ENCODE measurements around the gene NOS1AP.

The NOS1AP gene

GRCh38 chr1:162232034-162232711 lies 162.7 kb downstream of the NOS1AP start:
- Histone ChIP-seq H3K4me3 (ENCODE audit: low read length, poor library complexity, severe bottlenecking) (no peak overlapping the region), H4K20me1 (ENCODE audit: insufficient read depth, low read length, poor library complexity, severe bottlenecking) (no peaks in the 10 kb centered on the region), H3K9me2 (replicated peaks; ENCODE audit: low read depth, low read length) (no peaks in the 10 kb centered on the region), H3K36me3 (ENCODE audit: insufficient read depth, low read length) (no peaks in the 10 kb centered on the region), H3K4me2 (ENCODE audit: low read depth, low read length, poor library complexity, severe bottlenecking) (no peak overlapping the region), H3K27me3 (ENCODE audit: insufficient read depth, low read length, poor library complexity, severe bottlenecking) (no peaks in the 10 kb centered on the region), H3K9ac (ENCODE audit: low read depth, low read length, poor library complexity, severe bottlenecking) (no peak overlapping the region), H2AFZ (ENCODE audit: low read length) (no peak overlapping the region), H3K79me2 (ENCODE audit: insufficient read depth, low read length) (no peaks in the 10 kb centered on the region), H3K9me3 (ENCODE audit: insufficient read depth, low read depth, low read length) (no peaks in the 10 kb centered on the region), H3F3A (ENCODE audit: low read depth) (no peaks in the 10 kb centered on the region), H3K4me1 (ENCODE audit: insufficient read depth, low read length, poor library complexity, severe bottlenecking) (peaks cover 4% of the 10 kb centered on the region)
- TF ChIP-seq, protein P1, sequence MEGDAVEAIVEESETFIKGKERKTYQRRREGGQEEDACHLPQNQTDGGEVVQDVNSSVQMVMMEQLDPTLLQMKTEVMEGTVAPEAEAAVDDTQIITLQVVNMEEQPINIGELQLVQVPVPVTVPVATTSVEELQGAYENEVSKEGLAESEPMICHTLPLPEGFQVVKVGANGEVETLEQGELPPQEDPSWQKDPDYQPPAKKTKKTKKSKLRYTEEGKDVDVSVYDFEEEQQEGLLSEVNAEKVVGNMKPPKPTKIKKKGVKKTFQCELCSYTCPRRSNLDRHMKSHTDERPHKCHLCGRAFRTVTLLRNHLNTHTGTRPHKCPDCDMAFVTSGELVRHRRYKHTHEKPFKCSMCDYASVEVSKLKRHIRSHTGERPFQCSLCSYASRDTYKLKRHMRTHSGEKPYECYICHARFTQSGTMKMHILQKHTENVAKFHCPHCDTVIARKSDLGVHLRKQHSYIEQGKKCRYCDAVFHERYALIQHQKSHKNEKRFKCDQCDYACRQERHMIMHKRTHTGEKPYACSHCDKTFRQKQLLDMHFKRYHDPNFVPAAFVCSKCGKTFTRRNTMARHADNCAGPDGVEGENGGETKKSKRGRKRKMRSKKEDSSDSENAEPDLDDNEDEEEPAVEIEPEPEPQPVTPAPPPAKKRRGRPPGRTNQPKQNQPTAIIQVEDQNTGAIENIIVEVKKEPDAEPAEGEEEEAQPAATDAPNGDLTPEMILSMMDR (conservative IDR thresholded peaks at IDR 0.05; ENCODE audit: low read length): no peak
- TF ChIP-seq EZH2phosphoT487 (IDR thresholded peaks at IDR 0.05; ENCODE audit: borderline replicate concordance): no peak

DNA sequence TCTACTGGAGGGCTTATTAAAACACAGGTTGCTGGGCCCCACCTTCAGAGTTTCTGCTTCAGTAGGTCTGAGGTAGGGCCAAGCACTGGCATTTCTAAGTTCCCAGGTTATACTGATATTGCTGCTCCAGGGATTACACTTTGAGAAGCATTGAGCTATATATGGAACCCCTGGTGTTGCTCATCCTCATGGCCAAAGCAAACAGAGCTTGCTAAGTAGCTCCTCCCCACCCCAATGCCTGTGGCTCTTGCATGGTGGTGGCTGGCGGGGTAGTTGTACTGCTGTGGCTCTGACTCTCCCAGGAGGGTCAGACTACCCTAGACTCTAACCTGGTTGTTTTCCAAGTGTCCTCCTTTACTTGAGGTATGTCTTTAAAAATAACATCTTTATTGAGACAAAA lies 163.6 kb downstream of the NOS1AP start:
- peaks cover 4% of the 10 kb centered on the region for H3K4me1 ChIP-seq (ENCODE audit: insufficient read depth, low read length, poor library complexity, severe bottlenecking)
- TF ChIP-seq, protein P1 (conservative IDR thresholded peaks at IDR 0.05; ENCODE audit: low read length): no peak
- TF ChIP-seq EZH2phosphoT487 (IDR thresholded peaks at IDR 0.05; ENCODE audit: borderline replicate concordance): no peak
- H3K4me3 ChIP-seq (ENCODE audit: low read length, poor library complexity, severe bottlenecking): no peak overlapping the region
- H3K27me3 ChIP-seq (ENCODE audit: insufficient read depth, low read length, poor library complexity, severe bottlenecking): no peaks in the 10 kb centered on the region
- no peaks in the 10 kb centered on the region for H4K20me1 ChIP-seq (ENCODE audit: insufficient read depth, low read length, poor library complexity, severe bottlenecking)
- H3F3A ChIP-seq (ENCODE audit: low read depth): no peaks in the 10 kb centered on the region
- H2AFZ ChIP-seq (ENCODE audit: low read length): no peak overlapping the region
- H3K36me3 ChIP-seq (ENCODE audit: insufficient read depth, low read length): no peaks in the 10 kb centered on the region
- H3K9me2 ChIP-seq (replicated peaks; ENCODE audit: low read depth, low read length): no peaks in the 10 kb centered on the region
- no peak overlapping the region for H3K4me2 ChIP-seq (ENCODE audit: low read depth, low read length, poor library complexity, severe bottlenecking)
- H3K9me3 ChIP-seq (ENCODE audit: insufficient read depth, low read depth, low read length): no peaks in the 10 kb centered on the region
- H3K79me2 ChIP-seq (ENCODE audit: insufficient read depth, low read length): no peaks in the 10 kb centered on the region
- H3K9ac ChIP-seq (ENCODE audit: low read depth, low read length, poor library complexity, severe bottlenecking): no peak overlapping the region

- Histone ChIP-seq H3K4me1 (ENCODE audit: insufficient read depth, low read length, poor library complexity, severe bottlenecking) (peaks cover 4% of the 10 kb centered on the region), H3K79me2 (ENCODE audit: insufficient read depth, low read length) (no peaks in the 10 kb centered on the region), H2AFZ (ENCODE audit: low read length) (no peak overlapping the region), H3K36me3 (ENCODE audit: insufficient read depth, low read length) (no peaks in the 10 kb centered on the region), H4K20me1 (ENCODE audit: insufficient read depth, low read length, poor library complexity, severe bottlenecking) (no peaks in the 10 kb centered on the region), H3K27me3 (ENCODE audit: insufficient read depth, low read length, poor library complexity, severe bottlenecking) (no peaks in the 10 kb centered on the region), H3K9me2 (replicated peaks; ENCODE audit: low read depth, low read length) (no peaks in the 10 kb centered on the region), H3K4me3 (ENCODE audit: low read length, poor library complexity, severe bottlenecking) (no peak overlapping the region), H3F3A (ENCODE audit: low read depth) (no peaks in the 10 kb centered on the region), H3K9ac (ENCODE audit: low read depth, low read length, poor library complexity, severe bottlenecking) (no peak overlapping the region), H3K4me2 (ENCODE audit: low read depth, low read length, poor library complexity, severe bottlenecking) (no peak overlapping the region), H3K9me3 (ENCODE audit: insufficient read depth, low read depth, low read length) (no peaks in the 10 kb centered on the region)
- TF ChIP-seq, protein P1 (conservative IDR thresholded peaks at IDR 0.05; ENCODE audit: low read length): no peak
- TF ChIP-seq EZH2phosphoT487 (IDR thresholded peaks at IDR 0.05; ENCODE audit: borderline replicate concordance): no peak
These were observed 164.4 kb downstream of the NOS1AP start for GRCh38 chr1:162233937-162234336.
